NCI-H128 (cell line): Measurements from ENCODE around the gene FLVCR2.

Source experiments
- DNase-seq: peaks from one replicate; lab custom pipeline; 2025; ENCODE audit not compliant: unreplicated experiment; lab: John Stamatoyannopoulos, UW

FLVCR2 gene, protein sequence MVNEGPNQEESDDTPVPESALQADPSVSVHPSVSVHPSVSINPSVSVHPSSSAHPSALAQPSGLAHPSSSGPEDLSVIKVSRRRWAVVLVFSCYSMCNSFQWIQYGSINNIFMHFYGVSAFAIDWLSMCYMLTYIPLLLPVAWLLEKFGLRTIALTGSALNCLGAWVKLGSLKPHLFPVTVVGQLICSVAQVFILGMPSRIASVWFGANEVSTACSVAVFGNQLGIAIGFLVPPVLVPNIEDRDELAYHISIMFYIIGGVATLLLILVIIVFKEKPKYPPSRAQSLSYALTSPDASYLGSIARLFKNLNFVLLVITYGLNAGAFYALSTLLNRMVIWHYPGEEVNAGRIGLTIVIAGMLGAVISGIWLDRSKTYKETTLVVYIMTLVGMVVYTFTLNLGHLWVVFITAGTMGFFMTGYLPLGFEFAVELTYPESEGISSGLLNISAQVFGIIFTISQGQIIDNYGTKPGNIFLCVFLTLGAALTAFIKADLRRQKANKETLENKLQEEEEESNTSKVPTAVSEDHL

DNA sequence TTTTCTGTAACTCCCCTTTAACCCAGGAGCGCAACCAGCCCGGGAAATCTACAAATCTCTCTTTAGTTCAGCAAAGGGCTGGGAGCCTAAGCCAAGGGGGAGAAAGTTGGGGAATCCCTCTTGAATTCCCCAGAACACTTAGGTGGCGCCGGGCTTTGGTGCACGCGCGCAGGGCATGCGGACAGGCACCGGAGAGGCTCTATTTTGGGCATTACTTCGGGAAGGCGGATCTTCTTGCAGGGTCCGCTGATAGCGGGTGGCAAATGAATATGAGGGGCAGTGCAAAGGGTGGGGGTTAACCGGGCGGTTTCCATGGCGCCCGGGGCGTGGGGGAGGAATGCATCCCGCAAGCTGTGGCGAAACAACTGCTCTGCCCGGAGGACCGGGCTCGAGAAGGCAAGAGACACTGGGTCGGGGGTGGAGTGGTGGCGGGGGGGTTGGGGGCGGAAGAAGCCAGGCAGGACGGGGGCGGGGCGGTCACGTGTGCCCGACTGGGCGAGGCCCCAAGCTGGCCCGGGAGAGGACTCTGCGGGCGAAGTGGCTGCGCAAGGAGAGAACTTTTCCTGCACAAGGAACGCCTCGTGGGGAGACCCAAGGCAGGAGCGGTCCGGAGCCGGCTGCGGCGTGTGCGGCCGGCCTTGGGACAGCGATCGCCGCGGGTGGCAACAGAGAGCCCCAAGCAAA is at the start of gene FLVCR2:
Gene FLVCR2 (plus strand): TSS at position 519 of the 684 bp plus-strand sequence. CDS start 353 bp downstream, outside the sequence.
- DNase-seq: no peak

DNA sequence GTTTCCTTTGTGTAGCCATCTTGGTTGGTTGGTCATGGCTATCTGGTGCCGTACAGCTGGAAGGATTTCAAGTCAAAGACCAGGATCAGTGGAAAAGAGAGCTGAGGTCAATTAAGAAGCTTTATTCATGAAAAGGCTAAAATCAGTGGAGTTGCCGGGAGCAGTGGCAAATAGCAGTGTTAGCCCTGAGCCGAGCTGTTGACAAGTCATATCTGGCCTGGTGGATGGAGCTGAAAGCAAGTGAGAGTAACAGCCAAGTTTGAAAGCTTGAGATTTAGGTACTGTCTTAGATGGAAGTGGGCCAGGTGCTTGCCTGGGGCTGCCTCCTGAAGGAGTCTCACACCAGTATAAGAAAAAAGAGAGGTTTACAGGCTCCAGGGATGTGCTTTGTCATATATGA is 47.2 kb upstream of the FLVCR2 start:
- DNase-seq: no peak

DNA sequence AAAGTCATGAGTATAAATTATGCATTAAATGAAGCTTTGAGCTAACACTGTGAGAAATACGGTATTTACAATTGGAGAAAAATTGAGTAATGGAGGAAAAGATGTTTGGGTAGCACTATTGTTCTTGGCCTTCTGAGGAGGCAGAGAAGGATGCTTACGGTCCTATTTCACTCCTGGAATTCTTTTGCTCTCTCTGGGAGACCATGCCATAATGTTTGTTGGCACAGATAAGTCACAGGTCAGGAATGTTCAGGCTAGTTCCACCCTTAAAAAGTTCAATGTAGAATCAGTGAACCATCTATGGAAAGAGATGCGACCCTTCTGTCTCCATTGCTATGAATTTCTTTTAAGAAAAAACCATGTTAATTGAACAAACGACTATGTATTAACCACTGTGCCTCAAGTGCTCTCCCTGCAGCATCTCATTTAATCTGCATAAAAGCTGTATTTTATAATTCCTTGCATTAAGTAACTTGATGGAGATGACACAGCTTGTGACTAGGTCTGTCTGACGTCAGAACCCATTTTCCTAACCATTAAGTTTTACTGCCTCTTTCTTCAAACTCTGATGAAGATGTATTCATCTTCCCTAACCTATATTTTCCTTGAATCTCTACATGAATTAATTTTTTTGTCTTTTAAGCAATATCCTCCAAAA is 46.6 kb upstream of the FLVCR2 start:
- no peak for DNase-seq

DNA sequence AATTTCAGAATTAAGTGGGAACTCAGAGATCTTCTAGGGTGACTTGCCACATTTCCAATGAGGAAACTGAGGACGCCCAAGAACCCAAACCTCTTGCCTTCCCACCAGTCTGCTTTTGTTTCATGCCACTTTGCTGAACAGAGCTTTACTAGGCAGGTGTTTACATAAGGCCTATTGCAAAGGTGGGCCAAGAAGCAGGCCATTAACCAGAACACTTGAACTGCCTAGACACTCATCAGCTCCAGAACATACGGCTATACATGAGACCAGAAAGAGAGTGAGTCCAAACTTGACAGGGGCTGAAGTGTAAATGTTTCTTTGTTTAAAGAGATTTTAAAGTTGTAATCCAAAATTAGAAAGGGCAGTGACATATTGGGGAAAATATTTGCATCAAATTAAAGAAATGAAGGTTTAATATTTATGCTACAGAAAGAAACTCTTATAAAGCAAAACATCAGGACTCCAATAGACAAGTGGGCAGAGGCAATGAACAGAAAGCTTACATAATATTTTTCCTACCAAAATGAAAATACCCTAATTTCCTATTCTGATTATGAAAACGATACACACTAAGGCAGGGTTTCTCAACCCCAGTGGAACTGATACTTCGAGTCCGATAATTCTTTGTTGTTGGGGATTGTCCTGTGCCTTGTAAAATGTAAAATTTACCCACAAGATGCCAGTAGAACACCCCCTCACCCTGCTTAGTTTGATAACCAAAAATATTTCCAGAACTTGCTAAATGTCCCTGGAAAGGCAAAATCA is 44.4 kb upstream of the FLVCR2 start:
- DNase-seq: no peak

DNA sequence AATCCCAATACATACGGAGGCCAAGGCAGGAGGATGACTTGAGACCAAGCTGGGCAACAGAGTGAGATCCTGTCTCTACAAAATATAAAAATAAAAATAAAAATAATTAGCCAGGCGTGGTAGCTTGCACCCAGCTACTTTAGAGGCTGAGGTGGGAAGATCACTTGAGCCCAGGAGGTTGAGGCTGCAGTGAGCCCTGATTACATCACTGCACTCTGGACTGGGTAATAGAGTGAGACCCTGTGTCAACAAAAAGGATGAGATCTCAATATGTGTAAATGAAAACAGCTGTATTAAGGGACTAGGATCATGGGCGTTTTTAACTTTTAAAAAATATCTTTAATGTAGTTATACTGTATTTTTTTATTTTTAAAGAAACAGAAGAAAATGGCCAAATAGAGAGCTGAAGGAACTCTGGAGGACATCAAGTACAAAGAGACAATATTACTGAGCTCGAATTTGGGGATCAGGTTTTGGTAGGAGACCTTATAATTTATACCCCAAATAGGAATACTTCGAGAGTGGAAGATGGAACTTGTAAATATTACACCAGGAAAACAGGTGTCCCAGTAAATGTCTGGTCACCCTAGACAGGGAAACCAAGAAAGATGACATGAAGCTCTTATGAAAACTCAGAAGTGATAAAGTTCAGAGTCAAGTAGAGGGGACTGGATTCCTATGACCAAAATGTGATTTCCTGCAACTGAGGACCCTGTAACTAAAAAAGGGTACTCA is 43.1 kb upstream of the FLVCR2 start:
- DNase-seq: no peak

DNA sequence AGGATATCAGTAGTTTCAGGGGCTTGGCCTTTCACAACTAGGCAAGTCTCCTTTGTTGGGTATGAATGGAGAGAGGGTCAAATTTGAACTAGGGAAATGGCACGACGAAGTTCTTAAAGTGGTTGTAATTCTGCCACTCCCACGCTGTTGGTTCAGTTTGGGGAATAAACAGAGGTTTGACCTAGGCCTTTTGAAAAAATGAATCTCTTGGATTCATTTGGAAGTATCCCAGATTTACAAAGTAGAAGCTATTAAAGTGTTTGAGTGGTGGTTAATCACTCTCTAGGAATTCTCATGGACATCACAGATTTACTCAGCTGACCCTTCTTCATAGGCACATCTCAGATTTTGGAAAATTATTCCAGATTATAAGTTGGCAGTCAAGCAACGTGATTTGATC is 41.3 kb upstream of the FLVCR2 start:
- DNase-seq: no peak

DNA sequence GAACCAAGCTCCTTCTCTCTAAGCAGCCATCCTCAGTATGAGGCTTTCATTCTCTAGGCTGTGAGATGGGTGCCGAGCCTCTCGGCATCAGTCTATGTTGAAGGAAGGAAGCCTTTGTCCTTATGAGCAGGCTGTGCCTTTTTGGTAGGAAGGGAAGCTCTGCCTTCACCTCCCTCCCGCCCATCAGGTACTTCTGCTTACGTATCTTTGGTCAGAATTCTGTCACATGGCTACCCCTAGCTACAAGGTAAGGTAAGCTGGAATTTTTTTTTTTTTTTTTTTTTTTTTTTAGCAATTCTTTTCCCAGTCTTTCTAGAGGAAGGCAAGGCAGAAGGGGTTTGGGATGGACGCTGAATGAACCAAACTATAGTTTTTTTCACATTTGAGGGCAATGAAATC is 39.3 kb upstream of the FLVCR2 start:
- DNase-seq: no peak

DNA sequence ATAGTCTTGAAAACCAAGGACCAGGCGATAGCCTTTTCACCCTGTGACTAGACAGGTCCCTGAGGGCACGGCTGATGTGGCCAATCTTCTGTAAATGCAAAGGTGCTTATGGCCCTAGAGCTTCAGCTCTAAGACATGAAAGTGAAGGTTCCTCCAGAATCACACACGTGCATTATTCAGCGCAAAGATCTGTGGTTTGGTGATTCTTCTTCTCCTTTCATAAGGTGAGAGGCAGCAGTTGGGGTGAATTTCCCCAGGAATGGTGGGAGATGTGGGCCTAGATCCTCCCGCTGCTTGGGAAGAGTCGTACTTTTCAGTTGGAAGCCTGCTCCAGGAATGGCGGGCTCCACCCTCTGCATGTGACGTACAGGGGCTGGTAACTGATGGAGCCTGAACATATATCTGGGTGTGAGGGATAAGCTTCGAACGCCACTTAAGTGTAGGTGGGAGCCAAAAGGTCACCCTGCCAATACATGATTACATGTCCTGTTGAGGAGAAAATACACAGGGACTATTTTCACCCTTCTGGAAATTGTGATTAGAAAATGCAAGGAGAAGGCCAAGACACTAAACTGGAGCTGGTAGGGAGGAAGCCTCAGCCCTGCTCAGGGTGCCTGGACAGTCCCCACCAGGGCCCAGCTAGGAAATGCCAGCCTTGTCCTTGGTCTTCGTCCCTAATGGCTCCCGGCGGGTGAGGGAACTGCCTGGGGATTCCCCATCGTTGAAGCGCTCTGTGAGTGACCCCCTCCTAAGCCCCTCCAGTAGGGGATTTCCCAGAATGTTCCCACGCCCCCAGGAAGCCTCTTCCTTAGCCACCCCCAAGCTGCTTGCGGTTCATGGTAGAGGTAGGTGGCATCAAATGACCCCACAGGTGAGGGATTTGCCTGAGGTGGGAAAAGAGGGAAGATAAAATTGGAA is 38.6 kb upstream of the FLVCR2 start:
- DNase-seq: no peak

DNA sequence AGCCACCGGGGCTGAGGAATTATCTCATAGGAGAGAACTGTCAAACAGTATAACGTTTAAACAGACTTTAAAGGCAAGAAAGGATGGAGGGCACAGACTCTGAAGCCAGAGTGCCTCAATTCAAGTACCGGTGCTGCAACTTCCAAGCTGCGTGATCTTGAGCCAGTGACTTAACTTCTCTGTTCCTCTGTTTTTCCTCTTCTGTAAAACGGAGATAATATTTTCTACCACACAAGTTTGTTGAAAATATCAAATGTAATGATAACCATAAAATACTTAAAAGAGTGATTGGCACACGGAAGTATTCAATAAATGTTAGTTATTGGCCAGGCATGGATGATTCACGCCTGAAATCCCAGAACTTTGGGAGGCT is 38.0 kb upstream of the FLVCR2 start:
- DNase-seq: no peak

DNA sequence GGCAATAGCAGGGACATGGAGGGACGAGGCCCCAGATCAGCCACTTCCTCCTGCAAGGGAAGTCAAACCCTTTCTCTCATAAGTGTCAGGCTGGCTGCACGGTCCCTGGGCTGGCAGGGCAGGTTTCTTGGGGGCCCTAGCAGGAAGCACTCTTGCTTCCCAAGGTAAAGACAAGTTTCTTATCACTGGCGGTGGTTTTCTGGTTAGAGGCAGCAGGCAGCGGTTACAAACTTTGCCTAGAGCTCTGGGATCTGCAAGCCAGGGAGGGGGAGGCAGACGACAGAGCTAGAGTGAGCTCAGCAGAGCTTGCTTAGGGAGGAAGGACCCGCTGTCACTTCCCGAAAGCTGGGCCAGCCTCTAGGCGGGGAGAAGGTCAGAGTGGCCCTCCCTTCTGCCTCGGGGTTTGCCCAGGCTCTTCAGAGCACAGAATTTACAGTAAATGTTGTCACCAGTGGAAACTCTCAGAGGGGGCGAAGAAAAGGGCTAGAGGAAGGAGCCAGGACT is 35.8 kb upstream of the FLVCR2 start:
- no peak for DNase-seq

DNA sequence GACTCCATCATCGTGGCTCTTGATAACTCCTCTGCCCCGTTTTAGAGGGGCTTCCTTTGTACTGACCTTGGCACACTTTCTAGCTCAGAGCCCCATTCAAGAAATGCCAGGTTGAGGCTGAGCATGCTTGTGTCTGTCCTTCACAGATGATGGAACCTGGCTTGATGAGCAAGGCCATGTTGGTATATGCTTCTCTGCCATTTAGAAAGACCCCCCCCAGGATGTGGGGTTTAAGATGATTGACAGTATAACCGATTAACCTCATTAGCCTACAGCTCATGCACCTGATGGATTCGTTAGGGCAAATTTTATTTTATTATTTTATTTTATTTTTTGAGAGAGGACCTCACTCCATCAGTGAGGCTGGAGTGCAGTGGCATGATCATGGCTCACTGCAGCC is 35.2 kb upstream of the FLVCR2 start:
- DNase-seq: no peak

DNA sequence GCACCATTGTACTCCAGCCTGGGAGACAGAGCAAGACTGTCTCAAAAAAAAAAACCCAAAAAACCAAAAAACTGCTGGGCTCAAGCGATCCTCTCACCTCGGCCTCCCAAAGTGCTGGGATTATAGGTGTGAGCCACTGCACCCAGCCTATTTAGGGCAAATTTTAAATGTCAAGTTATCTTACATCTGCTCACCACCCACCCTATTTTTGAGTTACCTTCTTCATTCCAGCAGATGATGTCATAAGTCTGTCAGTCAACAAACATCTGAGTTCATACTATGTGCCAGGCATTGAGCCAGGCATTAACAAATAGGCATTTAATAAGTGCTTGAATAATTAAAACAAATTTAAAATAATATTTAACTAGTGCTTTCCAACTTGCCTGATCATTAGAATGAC is 34.6 kb upstream of the FLVCR2 start:
- no peak for DNase-seq

DNA sequence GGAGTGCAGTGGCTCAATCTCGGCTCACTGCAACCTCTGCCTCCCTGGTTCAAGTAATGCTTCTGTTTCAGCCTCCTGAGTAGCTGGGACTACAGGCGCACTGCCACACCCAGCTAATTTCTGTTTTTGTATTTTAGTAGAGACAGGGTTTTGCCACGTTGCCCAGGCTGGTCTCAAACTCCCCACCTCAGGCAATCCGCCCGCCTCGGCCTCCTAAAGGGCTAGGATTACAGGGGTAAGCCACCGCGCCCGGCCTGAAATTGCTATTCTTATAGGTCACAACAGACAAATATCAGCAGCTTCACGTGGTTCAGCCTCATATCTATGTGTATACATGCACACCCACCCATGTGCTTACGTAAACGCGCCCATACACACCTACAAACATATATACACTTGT is 32.5 kb upstream of the FLVCR2 start:
- DNase-seq: no peak

DNA sequence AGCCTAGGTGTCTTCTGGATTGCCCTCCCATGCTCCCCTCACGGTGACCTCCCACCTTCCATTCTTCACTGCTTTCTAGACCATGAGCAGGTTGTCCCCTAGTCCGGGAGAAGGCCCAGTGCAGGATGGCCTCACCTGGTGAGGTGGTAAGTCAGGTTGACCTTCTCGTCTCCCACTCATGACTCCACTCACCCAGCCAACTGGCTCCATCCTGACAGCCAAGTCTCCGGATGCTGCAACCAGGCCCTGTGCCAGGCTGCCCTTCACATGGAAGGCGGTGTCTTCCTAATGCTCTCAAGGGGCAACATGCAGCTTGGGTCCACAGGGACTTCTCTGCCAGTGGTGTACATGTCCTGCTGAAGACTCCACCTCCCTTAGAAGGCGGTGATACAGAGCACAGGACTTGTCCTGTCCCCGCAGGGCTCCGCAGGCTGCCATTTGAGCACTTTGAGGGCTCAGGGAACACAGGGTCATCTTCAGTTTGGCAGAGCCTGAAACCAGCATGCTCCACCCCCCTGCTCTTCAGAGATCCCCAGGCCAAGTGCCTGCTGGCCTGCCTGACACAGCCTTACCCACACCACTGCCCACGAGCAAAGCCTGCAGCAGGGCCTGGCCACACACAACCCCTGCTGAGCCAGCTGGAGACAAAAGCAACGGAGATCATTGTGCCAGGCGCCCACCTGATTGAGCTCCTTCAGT is 30.7 kb upstream of the FLVCR2 start:
- DNase-seq: no peak

DNA sequence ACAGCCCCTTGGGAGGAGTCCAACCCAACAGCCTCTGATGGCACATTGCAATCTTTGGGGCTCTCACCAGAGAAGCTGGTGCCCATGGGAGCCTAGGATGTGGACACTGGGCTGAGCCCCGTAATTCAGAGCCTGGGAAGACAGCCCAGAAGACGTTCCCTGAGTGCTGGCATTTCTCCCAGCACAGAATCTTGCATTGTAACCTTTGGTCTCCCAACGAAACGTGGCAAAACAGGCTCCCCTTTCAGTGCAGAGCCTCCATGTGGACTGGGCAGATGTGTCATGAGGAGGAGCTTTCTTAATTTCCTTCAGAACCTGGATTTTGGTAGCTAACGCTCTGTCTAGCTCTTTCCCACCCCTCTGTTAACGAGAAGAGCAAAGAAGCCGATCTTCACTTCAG is 29.9 kb upstream of the FLVCR2 start:
- no peak for DNase-seq

DNA sequence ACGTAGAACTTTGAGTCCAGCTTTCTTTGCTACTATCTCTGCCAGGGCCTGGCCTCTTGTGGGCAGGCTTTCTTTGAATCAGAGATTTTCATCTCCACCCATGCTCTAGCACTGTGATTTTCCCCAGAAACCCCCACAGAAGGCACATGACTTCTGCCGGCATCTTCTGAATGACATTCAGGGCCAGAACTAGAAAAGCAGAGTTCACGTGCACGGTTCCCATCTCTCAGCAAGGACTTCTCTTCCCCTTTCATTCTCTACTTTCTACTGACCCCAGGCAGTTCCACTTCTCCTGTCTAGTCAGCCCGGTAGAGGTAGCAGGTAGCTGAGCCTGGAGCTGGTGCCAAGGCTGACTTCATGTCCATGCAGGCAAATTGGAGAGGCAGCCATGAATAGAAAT is 29.3 kb upstream of the FLVCR2 start:
- no peak for DNase-seq

DNA sequence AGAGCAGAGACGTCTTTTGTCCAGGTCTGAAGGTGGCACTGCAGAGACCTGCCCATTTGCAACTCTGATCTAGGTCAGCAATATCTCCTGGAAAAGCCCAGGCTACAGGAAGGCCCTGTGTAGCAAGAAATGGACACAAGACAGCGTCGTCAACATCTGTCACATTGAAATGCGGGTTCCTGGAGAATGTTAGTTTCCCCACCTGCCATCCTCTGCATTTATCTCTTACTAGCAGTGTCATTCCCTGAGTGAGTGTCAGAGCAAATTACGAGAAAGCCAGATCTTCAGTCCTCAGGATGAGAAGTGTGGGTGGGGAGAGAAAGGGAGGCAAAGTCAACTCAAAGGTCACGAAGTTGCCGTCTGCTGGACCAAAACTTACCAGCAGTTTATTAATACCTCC is 27.4 kb upstream of the FLVCR2 start:
- no peak for DNase-seq

DNA sequence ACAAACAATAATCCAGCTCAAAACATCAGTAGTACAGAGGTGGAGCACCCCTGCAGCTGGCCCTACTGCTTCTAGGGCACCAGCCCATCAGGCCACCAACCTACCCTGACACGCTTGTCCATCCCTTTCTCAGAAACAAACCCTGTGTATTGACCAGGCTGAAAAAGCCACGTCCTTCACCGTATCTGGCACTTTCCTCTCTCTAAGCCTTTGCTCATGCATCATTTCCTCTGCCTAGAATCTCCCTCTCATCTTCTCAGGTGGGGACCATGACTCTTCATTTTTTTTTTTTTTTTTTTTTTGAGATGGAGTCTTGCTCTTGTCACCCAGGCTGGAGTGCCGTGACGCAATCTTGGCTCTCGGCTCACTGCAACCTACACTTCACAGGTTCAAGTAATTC is 25.3 kb upstream of the FLVCR2 start:
- no peak for DNase-seq
